GM23338 (cell line): ENCODE results near the gene PLEKHA8. TPM values are rescaled to one million over a fixed set of nuclear protein-coding genes. Genes with fewer than 3 reads are reported as not detected.

ENCODE experiments used
- ATAC-seq: fragments of 200-7000 bp; cut with Tn5 transposase; 3 replicates; pipeline ENCODE4 v1.9.1; 2020
- DNase-seq: peaks from one replicate; pipeline ENCODE4 v3.0.0-alpha.2; 2015; ENCODE audit warnings: low spot score
- H2AFZ ChIP-seq: fragments of 200-600 bp; sonication (generic); 2 replicates; pipeline ENCODE4 v1.8.0; 2016; ENCODE audit warnings: antibody characterized with exemption, mild to moderate bottlenecking, moderate library complexity
- H3F3A ChIP-seq: fragments of 200-600 bp; sonication (generic); replicated peaks from 2 replicates; pipeline ENCODE4 v1.8.0; 2017; ENCODE audit warnings: antibody characterized with exemption, mixed run types, low read depth
- H3K27ac ChIP-seq: fragments of 200-600 bp; sonication (generic); 2 replicates; pipeline ENCODE4 v1.6.1; 2016; ENCODE audit warnings: low read depth
- H3K27me3 ChIP-seq: fragments of 200-600 bp; sonication (generic); 2 replicates; pipeline ENCODE4 v1.8.0; 2016; ENCODE audit warnings: mild to moderate bottlenecking, mixed run types, moderate library complexity; ENCODE audit not compliant: insufficient read depth
- H3K36me3 ChIP-seq: fragments of 200-600 bp; sonication (generic); 2 replicates; pipeline ENCODE4 v1.8.0; 2016; ENCODE audit warnings: mild to moderate bottlenecking; ENCODE audit not compliant: insufficient read depth
- H3K4me1 ChIP-seq: fragments of 200-600 bp; sonication (generic); 2 replicates; pipeline ENCODE4 v1.8.0; 2016; ENCODE audit warnings: mild to moderate bottlenecking, moderate library complexity; ENCODE audit not compliant: insufficient read depth
- H3K4me2 ChIP-seq: fragments of 200-600 bp; sonication (generic); 2 replicates; pipeline ENCODE4 v1.7.1; 2017; ENCODE audit warnings: mixed run types
- H3K4me3 ChIP-seq: fragments of 200-600 bp; sonication (generic); 2 replicates; pipeline ENCODE4 v1.6.1; 2016; ENCODE audit warnings: mixed run types
- H3K79me2 ChIP-seq: fragments of 200-600 bp; sonication (generic); replicated peaks from 2 replicates; pipeline ENCODE4 v1.8.0; 2017; ENCODE audit warnings: mild to moderate bottlenecking; ENCODE audit not compliant: insufficient read depth
- H3K9me2 ChIP-seq: fragments of 200-600 bp; sonication (generic); 2 replicates; pipeline ENCODE4 v1.8.0; 2017; ENCODE audit not compliant: insufficient read depth
- H4K20me1 ChIP-seq: fragments of 200-600 bp; sonication (generic); replicated peaks from 2 replicates; pipeline ENCODE4 v1.8.0; 2017; ENCODE audit warnings: mild to moderate bottlenecking; ENCODE audit not compliant: insufficient read depth
- H3K27ac Mint-ChIP-seq: 2 replicates; pipeline ENCODE4 v1.8.0; 2020; ENCODE audit warnings: inconsistent platforms, mild to moderate bottlenecking, moderate library complexity, mixed read lengths
- H3K27me3 Mint-ChIP-seq: 3 replicates; pipeline ENCODE4 v1.8.0; 2022; ENCODE audit warnings: low read depth, mild to moderate bottlenecking, moderate library complexity, mixed read lengths, inconsistent platforms; ENCODE audit not compliant: insufficient read depth, poor library complexity
- H3K36me3 Mint-ChIP-seq: 3 replicates; pipeline ENCODE4 v1.8.0; 2021; ENCODE audit warnings: low read depth, mild to moderate bottlenecking, inconsistent platforms, moderate library complexity, mixed read lengths
- H3K4me1 Mint-ChIP-seq: 3 replicates; pipeline ENCODE4 v1.8.0; 2020; ENCODE audit warnings: mild to moderate bottlenecking, inconsistent platforms, mixed read lengths
- H3K4me3 Mint-ChIP-seq: 3 replicates; pipeline ENCODE4 v1.8.0; 2021; ENCODE audit warnings: moderate library complexity, mild to moderate bottlenecking, inconsistent platforms, mixed read lengths
- H3K9me3 Mint-ChIP-seq: 3 replicates; pipeline ENCODE4 v1.8.0; 2020; ENCODE audit warnings: moderate library complexity, mild to moderate bottlenecking, inconsistent platforms, mixed read lengths
- CREB1 ChIP-seq: fragments of 250-450 bp; sonication (Bioruptor Pico); IDR thresholded peaks from 2 replicates; pipeline ENCODE4 v1.5.0; 2020; ENCODE audit warnings: low read depth, mild to moderate bottlenecking, moderate library complexity
- CTCF ChIP-seq, 2 experiments: fragments of 200-600 bp in 1 of 2; sonication (generic) in 1 of 2; conservative IDR thresholded peaks; 2 replicates each; pipeline versions ENCODE4 v1.5.1 to v1.6.1; 2016 to 2017; ENCODE audit warnings: antibody characterized with exemption in 2 of 2, low read depth in 2 of 2, mild to moderate bottlenecking in 2 of 2, moderate library complexity in 1 of 2
- ETS1 ChIP-seq: IDR thresholded peaks from 2 replicates; pipeline ENCODE4 v1.6.1; 2016; ENCODE audit warnings: antibody characterized with exemption
- EZH2 ChIP-seq: fragments of 200-600 bp; sonication (generic); IDR thresholded peaks from one replicate; pipeline ENCODE4 v1.8.0; 2017; ENCODE audit warnings: antibody characterized with exemption, mild to moderate bottlenecking, low read depth; ENCODE audit not compliant: unreplicated experiment
- EZH2phosphoT487 ChIP-seq: fragments of 200-600 bp; sonication (generic); IDR thresholded peaks from one replicate; pipeline ENCODE4 v1.8.1; 2018; ENCODE audit warnings: antibody characterized with exemption; ENCODE audit not compliant: unreplicated experiment
- NANOG ChIP-seq: IDR thresholded peaks from 2 replicates; pipeline ENCODE4 v1.6.1; 2016; ENCODE audit warnings: antibody characterized with exemption, borderline replicate concordance
- POLR2AphosphoS5 ChIP-seq: IDR thresholded peaks from 2 replicates; pipeline ENCODE4 v1.6.1; 2016; ENCODE audit warnings: antibody characterized with exemption, low read depth
- STAT1 ChIP-seq: IDR thresholded peaks from one replicate; pipeline ENCODE4 v1.6.1; 2016; ENCODE audit warnings: antibody characterized with exemption; ENCODE audit not compliant: unreplicated experiment
- ZNF114 ChIP-seq: fragments of 250-450 bp; sonication (Bioruptor Pico); IDR thresholded peaks from 2 replicates; pipeline ENCODE4 v1.5.0; 2020; ENCODE audit warnings: mild to moderate bottlenecking, moderate library complexity
- ZNF331 ChIP-seq: fragments of 250-450 bp; sonication (Bioruptor Pico); IDR thresholded peaks from 2 replicates; pipeline ENCODE4 v1.5.0; 2020; ENCODE audit warnings: low read depth, mild to moderate bottlenecking, moderate library complexity
- polyA plus RNA-seq: library from polyadenylated mRNA; unstranded; fragments of >200 nt; fragmentation: Nextera tagmentation; extraction: Ambion mirVana; gene quantifications from 2 replicates; pipeline ENCODE4 v1.2.1, GENCODE V29; 2016
- total RNA-seq: library from RNA; depleted of rRNA; stranded (reverse); fragments of >200 nt; shearing (Covaris generic); gene quantifications from 2 replicates; pipeline ENCODE4 v1.2.3, GENCODE V29; 2014
- TF ChIP-seq, protein P1 (sequence below): IDR thresholded peaks from one replicate; pipeline ENCODE4 v1.6.1; 2018; ENCODE audit warnings: antibody characterized with exemption; ENCODE audit not compliant: unreplicated experiment

The PLEKHA8 gene
- total and polyA plus RNA-seq, 2 experiments from 2014 or later = 11.6 to 44.9 TPM

DNA sequence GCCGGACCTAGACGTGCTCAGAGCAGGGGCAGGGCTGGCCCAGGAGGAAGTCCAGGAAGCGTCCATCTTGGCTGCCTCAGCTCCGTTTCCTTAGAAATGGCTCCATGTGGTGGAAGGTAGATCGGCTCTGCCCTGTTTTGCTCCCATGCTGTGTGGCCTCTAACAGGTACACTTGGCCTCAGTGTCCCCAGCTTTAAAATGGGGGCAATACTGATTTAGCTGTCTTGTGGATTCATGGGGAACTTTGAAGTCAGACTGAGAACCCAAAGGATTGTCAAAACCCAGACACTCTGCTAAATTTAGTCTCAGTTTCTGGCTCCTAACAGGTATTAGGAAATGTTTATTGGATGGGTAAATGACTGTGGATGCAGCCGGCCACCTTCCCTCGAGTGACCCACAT, 122.5 kb downstream of the PLEKHA8 start:
- Histone ChIP-seq H3F3A (no peaks in the 10 kb centered on the region), H3K79me2 (no peaks in the 10 kb centered on the region), H3K4me3 (no peak overlapping the region), H3K27me3 (no peaks in the 10 kb centered on the region), H3K4me1 (no peaks in the 10 kb centered on the region), H3K9me2 (no peaks in the 10 kb centered on the region), H3K4me2 (no peak overlapping the region), H3K36me3 (no peaks in the 10 kb centered on the region), H3K27ac (no peak overlapping the region), H2AFZ (no peak overlapping the region), H4K20me1 (peaks cover 7% of the 10 kb centered on the region)
- Mint-ChIP-seq H3K27ac (no peak overlapping the region), H3K4me1 (peaks cover 5% of the 10 kb centered on the region; the same call in 2 of the 3 replicates), H3K4me3 (no peak overlapping the region), H3K27me3 (no peaks in the 10 kb centered on the region), H3K9me3 (no peaks in the 10 kb centered on the region), H3K36me3 (no peaks in the 10 kb centered on the region)
- DNase-seq = no peak
- no peak for ATAC-seq
- no peak for TF ChIP-seq STAT1
- TF ChIP-seq ETS1 = no peak

GRCh38 chr7:30154111-30154587, 125.9 kb downstream of the PLEKHA8 start:
- H3K36me3 ChIP-seq = no peaks in the 10 kb centered on the region
- H4K20me1 ChIP-seq = peaks cover 3% of the 10 kb centered on the region; the same call in 1 of the 2 replicates
- no peak overlapping the region for H2AFZ ChIP-seq
- no peaks in the 10 kb centered on the region for H3K9me2 ChIP-seq
- Mint-ChIP-seq H3K27ac (no peak overlapping the region), H3K4me1 (peaks cover 25% of the 10 kb centered on the region), H3K4me3 (no peak overlapping the region), H3K36me3 (no peaks in the 10 kb centered on the region), H3K9me3 (no peaks in the 10 kb centered on the region), H3K27me3 (no peaks in the 10 kb centered on the region)
- no peaks in the 10 kb centered on the region for H3K27me3 ChIP-seq
- H3F3A ChIP-seq = no peaks in the 10 kb centered on the region
- no peak overlapping the region for H3K4me3 ChIP-seq
- no peaks in the 10 kb centered on the region for H3K79me2 ChIP-seq
- H3K4me1 ChIP-seq = peaks cover 12% of the 10 kb centered on the region; the same call in 1 of the 2 replicates
- H3K27ac ChIP-seq = no peak overlapping the region
- H3K4me2 ChIP-seq = no peak overlapping the region
- DNase-seq = no peak
- ATAC-seq = no peak
- TF ChIP-seq ZNF114 (CRISPR knock-in tag) (no peak), NANOG (no peak), POLR2AphosphoS5 (no peak), ETS1 (no peak), CTCF (conservative IDR thresholded peaks at IDR 0.05; ENCODE audit: low read depth in 2 of 2) (no peak), CREB1 (CRISPR knock-in tag) (no peak), EZH2 (no peak), EZH2phosphoT487 (no peak), ZNF331 (no peak), STAT1 (no peak)
- TF ChIP-seq, protein P1, sequence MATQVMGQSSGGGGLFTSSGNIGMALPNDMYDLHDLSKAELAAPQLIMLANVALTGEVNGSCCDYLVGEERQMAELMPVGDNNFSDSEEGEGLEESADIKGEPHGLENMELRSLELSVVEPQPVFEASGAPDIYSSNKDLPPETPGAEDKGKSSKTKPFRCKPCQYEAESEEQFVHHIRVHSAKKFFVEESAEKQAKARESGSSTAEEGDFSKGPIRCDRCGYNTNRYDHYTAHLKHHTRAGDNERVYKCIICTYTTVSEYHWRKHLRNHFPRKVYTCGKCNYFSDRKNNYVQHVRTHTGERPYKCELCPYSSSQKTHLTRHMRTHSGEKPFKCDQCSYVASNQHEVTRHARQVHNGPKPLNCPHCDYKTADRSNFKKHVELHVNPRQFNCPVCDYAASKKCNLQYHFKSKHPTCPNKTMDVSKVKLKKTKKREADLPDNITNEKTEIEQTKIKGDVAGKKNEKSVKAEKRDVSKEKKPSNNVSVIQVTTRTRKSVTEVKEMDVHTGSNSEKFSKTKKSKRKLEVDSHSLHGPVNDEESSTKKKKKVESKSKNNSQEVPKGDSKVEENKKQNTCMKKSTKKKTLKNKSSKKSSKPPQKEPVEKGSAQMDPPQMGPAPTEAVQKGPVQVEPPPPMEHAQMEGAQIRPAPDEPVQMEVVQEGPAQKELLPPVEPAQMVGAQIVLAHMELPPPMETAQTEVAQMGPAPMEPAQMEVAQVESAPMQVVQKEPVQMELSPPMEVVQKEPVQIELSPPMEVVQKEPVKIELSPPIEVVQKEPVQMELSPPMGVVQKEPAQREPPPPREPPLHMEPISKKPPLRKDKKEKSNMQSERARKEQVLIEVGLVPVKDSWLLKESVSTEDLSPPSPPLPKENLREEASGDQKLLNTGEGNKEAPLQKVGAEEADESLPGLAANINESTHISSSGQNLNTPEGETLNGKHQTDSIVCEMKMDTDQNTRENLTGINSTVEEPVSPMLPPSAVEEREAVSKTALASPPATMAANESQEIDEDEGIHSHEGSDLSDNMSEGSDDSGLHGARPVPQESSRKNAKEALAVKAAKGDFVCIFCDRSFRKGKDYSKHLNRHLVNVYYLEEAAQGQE = no peak
